Neural progenitor cell (in vitro differentiated cells): ENCODE measurements around the gene ZNF813.
A peak's percentile ranks its signal among the peaks of the same experiment; 100 is the strongest.

Experiments used
- EZH2 ChIP-seq: fragments of 200-600 bp; sonication (generic); IDR thresholded peaks from 2 replicates; pipeline ENCODE4 v1.6.1; 2017; ENCODE audit warnings: antibody characterized with exemption, mild to moderate bottlenecking, moderate library complexity
- TF ChIP-seq, protein P1 (sequence below): fragments of 200-600 bp; sonication (generic); IDR thresholded peaks from 2 replicates; pipeline ENCODE4 v1.5.1; 2017; ENCODE audit warnings: antibody characterized with exemption, mild to moderate bottlenecking

DNA sequence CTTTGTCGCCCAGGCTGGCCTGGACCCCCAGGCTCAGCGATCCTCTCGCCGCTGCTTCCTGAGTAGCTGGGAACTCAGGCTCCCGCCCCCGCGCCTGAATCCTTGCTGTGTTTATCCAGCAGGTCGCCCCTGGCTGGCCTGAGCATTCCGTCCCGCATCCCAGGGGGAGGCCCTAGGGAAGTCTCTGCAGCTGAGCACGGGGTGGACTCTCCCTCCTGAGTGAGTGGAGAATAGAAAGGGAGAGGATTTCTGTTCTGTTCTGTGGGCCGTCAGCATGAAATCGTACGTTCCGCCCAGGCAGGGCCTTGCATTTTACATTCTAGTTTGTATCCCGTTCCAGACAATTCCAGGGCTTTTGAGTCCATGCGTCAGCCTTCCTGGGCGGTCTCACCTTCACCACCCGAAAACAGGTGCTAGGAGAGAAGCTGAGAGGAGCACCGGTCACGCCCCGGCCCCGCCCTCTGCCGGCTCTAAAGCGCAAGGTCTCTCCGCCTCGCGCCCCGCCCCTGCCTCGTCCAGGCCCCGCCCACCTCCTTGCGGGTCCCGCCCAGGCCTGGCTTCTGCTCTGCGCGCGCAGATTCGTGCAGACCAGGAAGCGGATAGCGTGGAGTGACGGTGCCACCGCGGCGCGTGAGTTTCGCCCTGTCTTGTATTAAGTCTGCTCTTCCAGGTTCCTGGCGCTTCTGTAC lies 36.0 kb upstream of the ZNF813 start, which contains the start of gene ZNF761:
- no peak for TF ChIP-seq EZH2
- TF ChIP-seq, protein P1, sequence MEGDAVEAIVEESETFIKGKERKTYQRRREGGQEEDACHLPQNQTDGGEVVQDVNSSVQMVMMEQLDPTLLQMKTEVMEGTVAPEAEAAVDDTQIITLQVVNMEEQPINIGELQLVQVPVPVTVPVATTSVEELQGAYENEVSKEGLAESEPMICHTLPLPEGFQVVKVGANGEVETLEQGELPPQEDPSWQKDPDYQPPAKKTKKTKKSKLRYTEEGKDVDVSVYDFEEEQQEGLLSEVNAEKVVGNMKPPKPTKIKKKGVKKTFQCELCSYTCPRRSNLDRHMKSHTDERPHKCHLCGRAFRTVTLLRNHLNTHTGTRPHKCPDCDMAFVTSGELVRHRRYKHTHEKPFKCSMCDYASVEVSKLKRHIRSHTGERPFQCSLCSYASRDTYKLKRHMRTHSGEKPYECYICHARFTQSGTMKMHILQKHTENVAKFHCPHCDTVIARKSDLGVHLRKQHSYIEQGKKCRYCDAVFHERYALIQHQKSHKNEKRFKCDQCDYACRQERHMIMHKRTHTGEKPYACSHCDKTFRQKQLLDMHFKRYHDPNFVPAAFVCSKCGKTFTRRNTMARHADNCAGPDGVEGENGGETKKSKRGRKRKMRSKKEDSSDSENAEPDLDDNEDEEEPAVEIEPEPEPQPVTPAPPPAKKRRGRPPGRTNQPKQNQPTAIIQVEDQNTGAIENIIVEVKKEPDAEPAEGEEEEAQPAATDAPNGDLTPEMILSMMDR: peak; percentile 45
